ENCODE measurements around the gene ANXA8.
"Not testable (repeated sequence)": the region's sequence is repeated elsewhere in the genome, so short reads cannot be mapped to it uniquely, and the experiment has no call there.

ANXA8 gene

GRCh38 chr10:47483923-47484322 is at the start of gene ANXA8:
Gene ANXA8, minus strand, starts transcription at chr10:47484115. Its CDS starts 182 bp downstream, at chr10:47483933.
- not testable (repeated sequence) for H3K4me3 ChIP-seq (ENCODE audit: low read depth, low read length)

- H3K4me3 ChIP-seq (ENCODE audit: low read depth, low read length) = not testable (repeated sequence)
Observed at GRCh38 chr10:47523475-47523874, 39.6 kb upstream of the ANXA8 start, which contains the start of gene AGAP9. Gene AGAP9, minus strand, starts transcription at chr10:47523638. Its CDS starts 112 bp downstream, at chr10:47523526.

GRCh38 chr10:47502313-47502712 is 18.4 kb upstream of the ANXA8 start:
- H3K4me3 ChIP-seq (ENCODE audit: low read depth, low read length) = not testable (repeated sequence)

GRCh38 chr10:47494226-47494625 is 10.3 kb upstream of the ANXA8 start:
- H3K4me3 ChIP-seq (ENCODE audit: low read depth, low read length) = not testable (repeated sequence)

- H3K4me3 ChIP-seq (ENCODE audit: low read depth, low read length) = not testable (repeated sequence)
Observed at GRCh38 chr10:47491600-47491999, 7.7 kb upstream of the ANXA8 start, which contains the start of gene FAM25G. Gene FAM25G, minus strand, starts transcription at chr10:47491700. Its CDS starts 26 bp downstream, at chr10:47491674.

GRCh38 chr10:47489630-47490029 is 5.7 kb upstream of the ANXA8 start:
- not testable (repeated sequence) for H3K4me3 ChIP-seq (ENCODE audit: low read depth, low read length)

GRCh38 chr10:47485943-47486342 is 2.0 kb upstream of the ANXA8 start:
- H3K4me3 ChIP-seq (ENCODE audit: low read depth, low read length) = not testable (repeated sequence)

- H3K4me3 ChIP-seq (ENCODE audit: low read depth, low read length) = not testable (repeated sequence)
Observed at GRCh38 chr10:47484786-47485185, 871 bp upstream of the ANXA8 start.

GRCh38 chr10:47482367-47482766 is 1.5 kb downstream of the ANXA8 start:
- H3K4me3 ChIP-seq (ENCODE audit: low read depth, low read length) = not testable (repeated sequence)

GRCh38 chr10:47481768-47482181 is 2.1 kb downstream of the ANXA8 start:
- not testable (repeated sequence) for H3K4me3 ChIP-seq (ENCODE audit: low read depth, low read length)

- H3K4me3 ChIP-seq (ENCODE audit: low read depth, low read length) = not testable (repeated sequence)
Observed at GRCh38 chr10:47481182-47481766, 2.6 kb downstream of the ANXA8 start.

GRCh38 chr10:47480133-47480532 is 3.8 kb downstream of the ANXA8 start:
- not testable (repeated sequence) for H3K4me3 ChIP-seq (ENCODE audit: low read depth, low read length)

- not testable (repeated sequence) for H3K4me3 ChIP-seq (ENCODE audit: low read depth, low read length)
Observed at GRCh38 chr10:47478114-47478513, 5.8 kb downstream of the ANXA8 start.

GRCh38 chr10:47477078-47477477 is 6.8 kb downstream of the ANXA8 start:
- H3K4me3 ChIP-seq (ENCODE audit: low read depth, low read length) = not testable (repeated sequence)

- not testable (repeated sequence) for H3K4me3 ChIP-seq (ENCODE audit: low read depth, low read length)
Observed at GRCh38 chr10:47475101-47475500, 8.8 kb downstream of the ANXA8 start.

GRCh38 chr10:47473516-47473915 is 10.4 kb downstream of the ANXA8 start:
- H3K4me3 ChIP-seq (ENCODE audit: low read depth, low read length) = not testable (repeated sequence)

- not testable (repeated sequence) for H3K4me3 ChIP-seq (ENCODE audit: low read depth, low read length)
Observed at GRCh38 chr10:47472647-47473046, 11.3 kb downstream of the ANXA8 start.

- H3K4me3 ChIP-seq (ENCODE audit: low read depth, low read length) = not testable (repeated sequence)
Observed at GRCh38 chr10:47472072-47472471, 11.8 kb downstream of the ANXA8 start.

- H3K4me3 ChIP-seq (ENCODE audit: low read depth, low read length) = not testable (repeated sequence)
Observed at GRCh38 chr10:47468731-47469528, 15.0 kb downstream of the ANXA8 start.

GRCh38 chr10:47467957-47468356 is 16.0 kb downstream of the ANXA8 start:
- not testable (repeated sequence) for H3K4me3 ChIP-seq (ENCODE audit: low read depth, low read length)

GRCh38 chr10:47467458-47467857 is 16.5 kb downstream of the ANXA8 start:
- H3K4me3 ChIP-seq (ENCODE audit: low read depth, low read length) = not testable (repeated sequence)

Measured in GM12875 (cell line).